Medulla oblongata (tissue), 1 donor: ENCODE results near the gene BHLHE41.
A peak's percentile ranks its signal among the peaks of the same experiment; 100 is the strongest.

Experiments used
- DNase-seq: peaks from one replicate; pipeline ENCODE4 v3.0.0-alpha.2; 2015; ENCODE audit errors: extremely low spot score

Gene BHLHE41

GRCh38 chr12:26134540-26134939 is 9.7 kb upstream of the BHLHE41 start:
- no peak for DNase-seq

GRCh38 chr12:26133521-26133920 is 8.7 kb upstream of the BHLHE41 start:
- DNase-seq: no peak

GRCh38 chr12:26132866-26133265 is 8.0 kb upstream of the BHLHE41 start:
- DNase-seq: no peak

- no peak for DNase-seq
Measured at GRCh38 chr12:26131936-26132335, 7.1 kb upstream of the BHLHE41 start.

GRCh38 chr12:26130728-26131127 is 5.9 kb upstream of the BHLHE41 start:
- DNase-seq: peak; percentile 84

GRCh38 chr12:26128168-26128567 is 3.3 kb upstream of the BHLHE41 start:
- DNase-seq: no peak

GRCh38 chr12:26127404-26127803 is 2.6 kb upstream of the BHLHE41 start:
- no peak for DNase-seq

- peak; percentile 90 for DNase-seq
Measured at GRCh38 chr12:26126340-26127284, 1.8 kb upstream of the BHLHE41 start.

- DNase-seq: peak; percentile 78
Measured at GRCh38 chr12:26125400-26126339, 833 bp upstream of the BHLHE41 start.

- DNase-seq: no peak
Measured at GRCh38 chr12:26123482-26123980, 1.3 kb downstream of the BHLHE41 start.

GRCh38 chr12:26122681-26123481 is 2.0 kb downstream of the BHLHE41 start:
- peak; percentile 89 for DNase-seq

GRCh38 chr12:26122061-26122680 is 2.7 kb downstream of the BHLHE41 start:
- no peak for DNase-seq

GRCh38 chr12:26121323-26122060 is 3.3 kb downstream of the BHLHE41 start:
- DNase-seq: peak; percentile 64

GRCh38 chr12:26120561-26121274 is 4.1 kb downstream of the BHLHE41 start:
- peak; percentile 73 for DNase-seq

GRCh38 chr12:26119391-26119989 is 5.3 kb downstream of the BHLHE41 start:
- peak; percentile 90 for DNase-seq

- peak; percentile 47 for DNase-seq
Measured at GRCh38 chr12:26118308-26118707, 6.5 kb downstream of the BHLHE41 start.

- DNase-seq: peak; percentile 63
Measured at GRCh38 chr12:26116829-26117715, 7.8 kb downstream of the BHLHE41 start.
